ENCODE results near the gene CA4.
A peak's percentile ranks its signal among the peaks of the same experiment; 100 is the strongest.

Gene CA4

GRCh38 chr17:60138769-60139437 is 10.9 kb upstream of the CA4 start:
- DNase-seq (ENCODE audit: insufficient read length) = no peak
- TF ChIP-seq POLR2A (IDR thresholded peaks at IDR 0.05; ENCODE audit: low read depth, low read length) (no peak), POLR2AphosphoS5 (IDR thresholded peaks at IDR 0.05; ENCODE audit: low read depth, low read length) (no peak), TAF1 (IDR thresholded peaks at IDR 0.05; ENCODE audit: borderline replicate concordance, low read depth, low read length) (no peak)
- no peak for FAIRE-seq

GRCh38 chr17:60139438-60140285 is 10.1 kb upstream of the CA4 start:
- no peak for TF ChIP-seq TAF1 (IDR thresholded peaks at IDR 0.05; ENCODE audit: borderline replicate concordance, low read depth, low read length)
- no peak for TF ChIP-seq POLR2A (IDR thresholded peaks at IDR 0.05; ENCODE audit: low read depth, low read length)
- TF ChIP-seq POLR2AphosphoS5 (IDR thresholded peaks at IDR 0.05; ENCODE audit: low read depth, low read length) = no peak
- DNase-seq (ENCODE audit: insufficient read length) (no peak), FAIRE-seq (no peak)

GRCh38 chr17:60141111-60142018 is 8.4 kb upstream of the CA4 start:
- no peak for DNase-seq (ENCODE audit: insufficient read length)
- TF ChIP-seq POLR2A (IDR thresholded peaks at IDR 0.05; ENCODE audit: low read depth, low read length) = no peak
- TF ChIP-seq TAF1 (IDR thresholded peaks at IDR 0.05; ENCODE audit: borderline replicate concordance, low read depth, low read length) = no peak
- TF ChIP-seq POLR2AphosphoS5 (IDR thresholded peaks at IDR 0.05; ENCODE audit: low read depth, low read length) = no peak
- no peak for FAIRE-seq

- TF ChIP-seq TAF1 (IDR thresholded peaks at IDR 0.05; ENCODE audit: borderline replicate concordance, low read depth, low read length) = no peak
- TF ChIP-seq POLR2A (IDR thresholded peaks at IDR 0.05; ENCODE audit: low read depth, low read length) = no peak
- TF ChIP-seq POLR2AphosphoS5 (IDR thresholded peaks at IDR 0.05; ENCODE audit: low read depth, low read length) = no peak
- FAIRE-seq (peak; percentile 94), DNase-seq (ENCODE audit: insufficient read length) (no peak)
Observed at GRCh38 chr17:60142872-60143499, 6.8 kb upstream of the CA4 start.

- DNase-seq (ENCODE audit: insufficient read length) = no peak
- TF ChIP-seq POLR2A (IDR thresholded peaks at IDR 0.05; ENCODE audit: low read depth, low read length) (no peak), TAF1 (IDR thresholded peaks at IDR 0.05; ENCODE audit: borderline replicate concordance, low read depth, low read length) (no peak), POLR2AphosphoS5 (IDR thresholded peaks at IDR 0.05; ENCODE audit: low read depth, low read length) (no peak)
- no peak for FAIRE-seq
Observed at GRCh38 chr17:60145006-60145935, 4.5 kb upstream of the CA4 start.

- TF ChIP-seq TAF1 (IDR thresholded peaks at IDR 0.05; ENCODE audit: borderline replicate concordance, low read depth, low read length) (no peak), POLR2A (IDR thresholded peaks at IDR 0.05; ENCODE audit: low read depth, low read length) (no peak), POLR2AphosphoS5 (IDR thresholded peaks at IDR 0.05; ENCODE audit: low read depth, low read length) (no peak)
- FAIRE-seq = no peak
- no peak for DNase-seq (ENCODE audit: insufficient read length)
Observed at GRCh38 chr17:60146206-60146605, 3.6 kb upstream of the CA4 start.

GRCh38 chr17:60147553-60148223 is 2.1 kb upstream of the CA4 start:
- TF ChIP-seq POLR2AphosphoS5 (IDR thresholded peaks at IDR 0.05; ENCODE audit: low read depth, low read length) = no peak
- no peak for TF ChIP-seq TAF1 (IDR thresholded peaks at IDR 0.05; ENCODE audit: borderline replicate concordance, low read depth, low read length)
- TF ChIP-seq POLR2A (IDR thresholded peaks at IDR 0.05; ENCODE audit: low read depth, low read length) = no peak
- no peak for DNase-seq (ENCODE audit: insufficient read length)
- no peak for FAIRE-seq

GRCh38 chr17:60148373-60148772 is 1.4 kb upstream of the CA4 start:
- no peak for DNase-seq (ENCODE audit: insufficient read length)
- TF ChIP-seq POLR2A (IDR thresholded peaks at IDR 0.05; ENCODE audit: low read depth, low read length) (no peak), TAF1 (IDR thresholded peaks at IDR 0.05; ENCODE audit: borderline replicate concordance, low read depth, low read length) (no peak), POLR2AphosphoS5 (IDR thresholded peaks at IDR 0.05; ENCODE audit: low read depth, low read length) (no peak)
- FAIRE-seq = no peak

GRCh38 chr17:60151355-60151754 is 1.6 kb downstream of the CA4 start:
- no peak for DNase-seq (ENCODE audit: insufficient read length)
- TF ChIP-seq TAF1 (IDR thresholded peaks at IDR 0.05; ENCODE audit: borderline replicate concordance, low read depth, low read length) = no peak
- TF ChIP-seq POLR2AphosphoS5 (IDR thresholded peaks at IDR 0.05; ENCODE audit: low read depth, low read length) = no peak
- TF ChIP-seq POLR2A (IDR thresholded peaks at IDR 0.05; ENCODE audit: low read depth, low read length) = no peak
- no peak for FAIRE-seq
